ENCODE measurements around the gene CNN2. TPM values are rescaled to one million over a fixed set of nuclear protein-coding genes. Genes with fewer than 3 reads are reported as not detected.

The CNN2 gene
- total and polyA plus RNA-seq, 4 donors, result 10.1 to 38.4 (median 26.8) TPM

DNA sequence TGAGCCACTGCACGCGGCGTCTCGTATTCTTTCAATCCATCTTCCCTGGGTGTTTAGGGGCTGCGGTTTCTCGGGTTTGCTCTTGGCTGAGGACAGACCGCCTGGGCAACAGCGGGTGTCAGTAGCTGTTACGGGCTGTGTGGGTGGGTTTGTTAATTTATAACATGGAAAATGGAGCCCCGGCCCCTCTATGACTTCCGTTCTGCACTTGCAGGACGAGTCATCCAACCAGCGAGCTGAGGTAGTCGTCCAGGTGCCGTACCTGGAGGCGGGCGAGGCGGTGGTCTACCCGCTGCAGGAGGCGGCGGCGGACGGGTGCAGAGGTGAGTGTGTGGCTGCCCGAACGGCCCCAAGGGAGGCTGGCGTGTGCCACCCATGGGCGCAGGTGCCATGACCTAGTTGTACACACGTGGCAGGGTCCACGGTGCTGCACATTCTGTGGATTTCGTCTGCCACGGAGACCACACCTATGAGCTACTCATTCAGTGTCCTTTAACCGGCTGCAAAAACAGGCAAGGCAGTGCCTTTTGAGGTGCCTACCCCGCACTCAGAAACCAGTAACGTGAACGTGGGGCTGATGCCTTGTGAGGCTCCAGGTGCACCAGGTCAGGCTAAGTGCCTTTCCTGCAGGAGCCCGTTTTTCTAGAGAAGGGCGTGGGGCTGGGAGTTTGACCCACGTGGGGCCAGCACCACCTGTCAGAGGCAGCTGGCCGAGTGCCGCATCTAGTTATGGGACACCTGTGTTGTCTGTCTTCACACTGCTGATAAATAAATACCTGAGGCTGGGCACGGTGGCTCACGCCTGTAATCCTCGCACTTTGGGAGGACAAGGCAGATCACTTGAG, 57.8 kb downstream of the CNN2 start:
- Histone ChIP-seq H3K4me3 (ENCODE audit: low read depth in 1 of 3, low read length in 3 of 3) (no peak overlapping the region), H3K27me3 (ENCODE audit: control insufficient read depth in 4 of 4, insufficient read depth in 4 of 4, low read length in 3 of 4) (no peaks in the 10 kb centered on the region), H3K36me3 (ENCODE audit: control insufficient read depth in 4 of 4, insufficient read depth in 3 of 4, low read depth in 1 of 4, low read length in 3 of 4) (peaks cover 7 to 16% (median 10%) of the 10 kb centered on the region in 4 donors), H3K27ac (ENCODE audit: low read depth in 1 of 2, low read length in 2 of 2) (no peak overlapping the region), H3K4me1 (ENCODE audit: control insufficient read depth in 4 of 4, insufficient read depth in 4 of 4, low read length in 3 of 4) (peaks cover 3 to 31% (median 10%) of the 10 kb centered on the region in 4 donors), H3K9ac (ENCODE audit: low read depth in 1 of 2, low read length in 2 of 2) (no peak overlapping the region), H3K9me3 (ENCODE audit: control insufficient read depth in 4 of 4, low read length in 3 of 4) (no peaks in the 10 kb centered on the region)
- TF ChIP-seq FOXA1 (IDR thresholded peaks at IDR 0.05) (no peak), HNF4A (conservative IDR thresholded peaks at IDR 0.05) (no peak), CTCF (IDR thresholded peaks at IDR 0.05; ENCODE audit: low read depth, low read length, missing input control) (no peak), ZBTB33 (IDR thresholded peaks at IDR 0.05) (no peak), MAX (IDR thresholded peaks at IDR 0.05) (no peak), JUND (IDR thresholded peaks at IDR 0.05) (no peak), TAF1 (conservative IDR thresholded peaks at IDR 0.05) (no peak), NR2F2 (IDR thresholded peaks at IDR 0.05) (no peak), ATF3 (IDR thresholded peaks at IDR 0.05) (no peak)
- 85% methylated on average over 43 of the region's 43 CpGs for WGBS
- no peak for DNase-seq (ENCODE audit: low spot score)

GRCh38 chr19:1085053-1085658, 58.7 kb downstream of the CNN2 start:
- no peak overlapping the region for H3K27ac ChIP-seq (ENCODE audit: low read depth in 1 of 2, low read length in 2 of 2)
- H3K9me3 ChIP-seq (ENCODE audit: control insufficient read depth in 4 of 4, low read length in 3 of 4), result no peaks in the 10 kb centered on the region
- 82% methylated on average over 8 of the region's 8 CpGs for WGBS
- H3K9ac ChIP-seq (ENCODE audit: low read depth in 1 of 2, low read length in 2 of 2), result no peak overlapping the region
- TF ChIP-seq RXRA (IDR thresholded peaks at IDR 0.05), result no peak
- no peak for TF ChIP-seq NR2F2 (IDR thresholded peaks at IDR 0.05)
- no peak for TF ChIP-seq EGR1 (IDR thresholded peaks at IDR 0.05; ENCODE audit: low read depth in 2 of 2)
- no peak for TF ChIP-seq MAX (IDR thresholded peaks at IDR 0.05)
- TF ChIP-seq ZBTB33 (IDR thresholded peaks at IDR 0.05), result no peak
- no peak for TF ChIP-seq FOXA2 (IDR thresholded peaks at IDR 0.05)
- no peak for TF ChIP-seq SP1 (IDR thresholded peaks at IDR 0.05)
- no peak for TF ChIP-seq CTCF (IDR thresholded peaks at IDR 0.05; ENCODE audit: low read depth, low read length, missing input control)
- no peak overlapping the region for H3K4me3 ChIP-seq (ENCODE audit: low read depth in 1 of 3, low read length in 3 of 3)
- peaks cover 3 to 34% (median 10%) of the 10 kb centered on the region in 4 donors for H3K4me1 ChIP-seq (ENCODE audit: control insufficient read depth in 4 of 4, insufficient read depth in 4 of 4, low read length in 3 of 4)
- no peak for DNase-seq (ENCODE audit: low spot score)
- H3K36me3 ChIP-seq (ENCODE audit: control insufficient read depth in 4 of 4, insufficient read depth in 3 of 4, low read depth in 1 of 4, low read length in 3 of 4), result peaks cover 7 to 20% (median 15%) of the 10 kb centered on the region in 4 donors
- H3K27me3 ChIP-seq (ENCODE audit: control insufficient read depth in 4 of 4, insufficient read depth in 4 of 4, low read length in 3 of 4), result no peaks in the 10 kb centered on the region

Measured in liver (tissue), 9 donors.